GM21786 (cell line): ENCODE data around the gene ROBO1.
"Not testable (repeated sequence)": the region's sequence is repeated elsewhere in the genome, so short reads cannot be mapped to it uniquely, and the experiment has no call there.

Source experiments
- ATAC-seq: cut with Tn5 transposase; IDR thresholded peaks from one replicate; pipeline ENCODE4 v1.9.1; 2021; ENCODE audit not compliant: unreplicated experiment

The ROBO1 gene

DNA sequence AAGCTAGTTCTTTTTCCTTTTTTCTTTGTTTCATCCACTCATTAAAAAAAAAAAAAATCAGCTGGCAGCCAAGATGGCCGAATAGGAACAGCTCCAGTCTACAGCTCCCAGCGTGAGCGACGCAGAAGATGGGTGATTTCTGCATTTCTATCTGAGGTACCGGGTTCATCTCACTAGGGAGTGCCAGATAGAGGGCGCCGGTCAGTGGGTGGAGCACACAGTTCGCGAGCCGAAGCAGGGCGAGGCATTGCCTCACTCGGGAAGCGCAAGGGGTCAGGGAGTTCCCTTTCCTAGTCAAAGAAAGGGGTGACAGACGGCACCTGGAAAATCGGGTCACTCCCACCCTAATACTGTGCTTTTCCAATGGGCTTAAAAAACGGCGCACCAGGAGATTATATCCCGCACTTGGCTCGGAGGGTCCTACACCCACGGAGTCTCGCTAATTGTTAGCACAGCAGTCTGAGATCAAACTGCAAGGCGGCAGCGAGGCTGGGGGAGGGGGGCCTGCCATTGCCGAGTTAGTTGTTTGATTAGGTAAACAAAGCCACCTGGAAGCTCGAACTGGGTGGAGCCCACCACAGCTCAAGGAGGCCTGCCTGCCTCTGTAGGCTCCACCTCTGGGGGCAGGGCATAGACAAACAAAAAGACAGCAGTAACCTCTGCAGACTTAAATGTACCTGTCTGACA lies 1092.5 kb downstream of the ROBO1 start:
- ATAC-seq = not testable (repeated sequence)

DNA sequence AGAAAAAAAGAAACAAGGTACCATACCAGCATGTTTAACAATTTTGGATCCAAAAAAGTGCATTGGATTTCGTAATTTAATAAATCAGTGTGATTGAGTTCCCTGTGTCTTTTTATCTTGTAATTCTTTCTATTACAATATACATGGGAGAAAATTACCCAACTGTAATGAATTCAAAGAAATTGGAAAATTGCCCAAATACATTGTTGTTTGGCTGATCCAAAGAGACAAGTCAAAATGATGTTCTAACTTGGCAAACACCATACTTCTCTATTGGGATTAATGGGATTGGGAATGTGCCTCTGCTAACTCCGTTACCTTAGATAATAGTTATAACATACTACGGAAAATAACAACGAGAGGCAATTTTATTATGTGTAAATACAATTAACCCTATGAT lies 1097.1 kb downstream of the ROBO1 start:
- no peak for ATAC-seq

DNA sequence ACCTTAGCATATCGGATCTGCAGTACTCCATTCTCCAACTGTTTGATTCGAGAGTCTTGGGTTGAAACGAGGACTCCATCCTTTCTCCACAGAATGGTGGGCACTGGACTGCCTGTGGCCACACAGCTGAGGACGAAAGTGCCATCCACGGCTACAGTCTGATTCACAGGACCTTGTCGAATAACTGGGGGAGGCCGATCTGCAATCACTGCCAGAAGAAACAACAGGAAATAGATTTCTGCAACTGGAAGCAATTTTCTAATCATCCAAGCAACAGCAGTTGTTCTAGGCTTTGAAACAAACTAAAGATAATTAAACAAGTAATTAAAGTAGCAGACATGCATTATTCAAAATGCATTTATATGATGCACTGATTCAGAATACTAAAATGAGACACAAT lies 1097.7 kb downstream of the ROBO1 start:
- no peak for ATAC-seq

DNA sequence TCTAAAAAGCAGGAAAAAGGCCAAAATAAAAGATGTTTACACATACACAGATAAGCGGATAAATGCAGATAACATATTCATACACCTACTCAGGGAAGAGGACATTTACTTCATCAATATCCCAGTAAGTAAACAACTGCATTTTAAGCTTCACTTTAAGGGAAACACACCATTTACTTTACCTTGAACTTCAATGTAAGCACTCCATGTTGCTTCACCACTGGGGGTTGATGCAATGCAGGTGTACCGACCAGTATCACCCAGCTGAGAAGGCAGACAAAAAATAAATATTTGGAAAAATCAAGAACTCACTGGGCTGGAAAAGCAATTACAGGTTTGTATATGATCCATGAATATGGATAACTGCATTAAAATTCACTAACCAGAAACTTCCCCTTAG lies 1099.5 kb downstream of the ROBO1 start:
- ATAC-seq = no peak

DNA sequence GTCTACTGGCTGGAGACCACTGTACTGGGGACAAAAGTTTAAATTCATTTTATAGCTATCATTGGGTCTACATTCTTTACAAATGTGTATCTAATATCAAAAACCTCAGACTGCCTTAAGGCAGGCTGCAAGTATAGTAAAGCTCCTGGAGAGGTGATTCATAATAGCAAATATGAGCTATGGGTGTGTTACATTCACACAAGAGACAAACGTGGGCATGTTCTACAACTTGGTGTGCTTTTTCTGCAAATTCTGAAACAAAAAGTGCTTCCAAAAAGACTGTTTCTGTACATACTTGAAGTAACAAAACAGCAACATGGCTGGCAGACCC lies 1101.4 kb downstream of the ROBO1 start:
- ATAC-seq = no peak

DNA sequence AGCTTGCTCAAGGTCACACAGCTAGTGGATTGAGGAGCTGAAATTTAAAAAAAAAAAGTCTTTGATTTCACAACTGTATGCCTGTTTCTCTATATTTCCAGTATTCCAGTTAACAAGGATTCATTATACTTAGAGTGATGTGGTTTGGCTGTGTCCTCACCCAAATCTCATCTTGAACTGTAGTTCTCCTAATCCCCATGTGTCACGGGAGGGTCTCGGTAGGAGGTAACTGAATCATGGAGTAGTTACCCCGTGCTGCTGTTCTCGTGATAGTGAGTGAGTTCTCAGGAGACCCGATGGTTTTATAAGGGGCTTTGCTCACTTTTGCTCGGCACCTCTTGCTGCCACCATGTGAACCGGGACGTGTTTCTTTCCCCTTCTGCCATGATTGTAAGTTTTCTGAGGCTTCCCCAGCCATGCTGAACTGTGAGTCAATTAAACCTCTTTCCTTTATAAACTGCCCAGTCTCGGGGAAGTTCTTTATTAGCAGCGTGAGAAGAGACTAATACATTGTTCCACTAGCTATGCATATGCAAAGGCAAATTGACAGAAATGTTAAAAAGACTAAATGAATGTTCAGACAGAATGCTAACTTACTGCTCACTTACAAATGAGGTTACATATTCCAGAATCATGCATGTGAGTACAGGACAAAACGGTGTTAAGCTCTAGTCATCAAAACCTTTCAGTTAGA lies 1101.9 kb downstream of the ROBO1 start:
- ATAC-seq = no peak

DNA sequence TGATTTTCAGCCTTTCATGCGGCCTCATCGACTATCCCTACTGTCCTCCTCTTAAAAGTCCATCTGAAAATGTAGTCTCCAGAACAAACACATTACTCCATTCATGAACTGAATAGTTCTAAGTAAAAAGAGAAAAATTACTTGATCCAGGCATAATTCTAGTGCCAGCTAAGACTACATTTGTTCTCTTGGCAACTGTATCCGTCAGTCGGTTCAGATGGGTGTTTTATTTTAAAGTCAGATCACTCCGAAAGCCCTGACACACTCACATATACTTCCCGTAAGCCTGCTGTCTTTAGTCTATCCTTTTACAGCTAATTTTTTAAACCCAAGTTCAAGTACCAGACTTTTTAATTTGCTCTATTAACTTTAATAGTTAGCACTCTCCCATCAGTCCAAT lies 1102.7 kb downstream of the ROBO1 start:
- ATAC-seq = no peak

DNA sequence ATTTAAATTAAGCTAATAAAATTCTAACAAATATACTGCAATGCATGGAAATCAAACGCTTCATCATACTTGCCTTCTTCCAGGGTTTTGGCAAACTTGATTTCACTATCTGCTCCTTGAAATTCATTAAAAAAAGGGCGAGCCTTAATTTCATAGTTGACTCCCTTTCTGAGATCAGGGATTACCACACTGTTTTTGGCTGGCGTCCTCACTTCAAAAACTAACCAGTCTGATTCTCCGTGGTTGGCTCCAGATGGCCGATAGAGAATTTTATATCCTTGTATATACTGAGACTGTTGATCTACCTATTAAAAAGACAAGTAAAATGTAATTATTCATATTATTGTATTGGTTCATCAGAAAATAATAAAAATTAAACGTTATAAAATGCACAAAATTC lies 1106.8 kb downstream of the ROBO1 start:
- ATAC-seq = no peak

DNA sequence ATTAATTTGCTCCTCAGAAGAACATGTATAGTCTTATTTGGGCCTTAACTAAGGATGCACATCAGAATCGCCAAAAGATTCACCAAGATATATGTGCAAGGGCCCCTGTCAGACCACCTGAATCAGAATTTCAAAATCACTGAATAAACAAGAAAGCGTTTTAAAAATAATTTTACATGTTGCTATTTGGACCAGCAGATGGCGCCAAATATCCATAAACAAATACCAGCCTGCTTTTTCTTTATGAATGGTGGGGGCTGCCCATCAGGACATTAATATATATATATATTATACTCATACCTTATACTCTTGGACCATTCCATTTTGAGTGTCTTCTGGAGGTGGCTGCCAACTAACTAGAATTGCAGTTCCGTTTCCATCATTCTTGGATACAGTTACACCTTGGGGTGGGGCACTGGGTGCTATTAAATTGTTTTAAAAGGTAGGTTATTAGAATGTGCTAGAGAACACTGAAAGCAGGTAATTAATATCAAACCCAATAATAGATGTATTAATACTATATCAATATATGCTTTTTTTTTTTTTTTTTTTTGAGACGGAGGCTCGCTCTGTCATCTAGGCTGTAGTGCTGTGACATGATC lies 1108.3 kb downstream of the ROBO1 start:
- ATAC-seq = no peak

DNA sequence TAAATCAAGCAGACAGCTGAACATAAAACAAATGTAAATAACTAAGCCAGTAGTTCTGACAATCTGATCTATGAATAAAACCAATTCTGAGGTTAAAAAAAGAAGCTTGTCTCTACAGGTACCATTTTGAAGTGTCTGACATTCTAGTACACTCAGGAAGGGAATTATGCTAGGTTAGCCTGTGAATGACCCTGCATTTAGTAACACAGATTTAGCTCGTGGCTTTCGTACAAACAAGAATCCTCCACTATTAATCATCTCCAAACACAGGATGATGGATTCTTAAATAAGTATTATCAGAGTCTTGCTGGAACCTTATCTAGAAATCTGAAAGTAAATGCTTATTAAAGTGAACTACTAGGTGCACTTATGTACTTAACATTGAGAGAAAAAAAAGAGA lies 1120.1 kb downstream of the ROBO1 start:
- ATAC-seq = no peak

DNA sequence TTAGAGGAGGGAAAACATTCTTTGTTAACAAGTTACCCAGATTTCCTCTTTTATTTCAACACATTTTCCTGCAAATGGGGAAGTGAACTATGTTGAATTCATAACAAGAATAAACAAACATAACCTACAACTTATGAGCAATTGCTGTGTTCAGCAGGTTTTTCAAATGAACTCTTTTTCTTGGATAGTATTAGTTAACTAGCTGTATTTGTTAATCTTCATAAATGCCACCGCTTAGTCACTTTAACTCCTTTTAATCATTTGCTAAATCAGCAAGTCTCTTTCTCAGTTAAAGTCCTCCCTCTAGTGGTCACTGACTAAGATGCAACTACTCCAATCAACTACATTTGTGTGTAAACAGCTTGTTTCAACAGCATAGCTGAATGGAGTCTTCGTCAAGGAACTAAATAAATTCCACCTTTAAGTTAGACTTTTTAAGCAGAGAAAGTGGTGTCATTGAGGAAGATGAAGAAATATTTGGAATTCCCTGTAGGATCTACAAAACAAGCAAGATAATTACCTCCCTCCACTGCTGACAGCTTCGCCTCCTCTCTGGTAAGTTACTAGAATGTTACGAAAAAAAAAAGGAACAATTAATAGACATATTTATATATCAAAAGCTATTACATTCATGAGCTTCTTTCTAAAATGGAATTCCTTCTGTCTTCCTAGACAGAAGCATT lies 1122.0 kb downstream of the ROBO1 start:
- peak; percentile 91 for ATAC-seq

DNA sequence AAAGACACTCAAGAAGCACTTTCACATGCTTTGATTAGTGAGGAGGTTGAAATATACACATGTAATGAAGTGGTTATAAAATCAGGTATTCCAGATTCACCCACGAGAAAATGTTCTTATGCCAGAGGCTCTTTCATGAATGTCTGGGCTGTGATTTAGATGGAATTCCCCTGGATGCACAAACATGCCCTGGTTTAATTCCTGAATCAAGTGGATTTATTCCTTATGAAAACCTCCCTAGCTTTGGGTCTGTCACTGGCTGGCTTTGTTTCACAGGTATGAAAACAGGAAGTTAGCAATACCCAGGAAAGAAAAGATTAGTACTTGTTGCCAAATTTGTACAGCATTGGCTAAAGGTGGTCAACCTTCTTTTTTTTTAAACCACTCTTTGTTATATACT lies 1123.0 kb downstream of the ROBO1 start:
- ATAC-seq = no peak

DNA sequence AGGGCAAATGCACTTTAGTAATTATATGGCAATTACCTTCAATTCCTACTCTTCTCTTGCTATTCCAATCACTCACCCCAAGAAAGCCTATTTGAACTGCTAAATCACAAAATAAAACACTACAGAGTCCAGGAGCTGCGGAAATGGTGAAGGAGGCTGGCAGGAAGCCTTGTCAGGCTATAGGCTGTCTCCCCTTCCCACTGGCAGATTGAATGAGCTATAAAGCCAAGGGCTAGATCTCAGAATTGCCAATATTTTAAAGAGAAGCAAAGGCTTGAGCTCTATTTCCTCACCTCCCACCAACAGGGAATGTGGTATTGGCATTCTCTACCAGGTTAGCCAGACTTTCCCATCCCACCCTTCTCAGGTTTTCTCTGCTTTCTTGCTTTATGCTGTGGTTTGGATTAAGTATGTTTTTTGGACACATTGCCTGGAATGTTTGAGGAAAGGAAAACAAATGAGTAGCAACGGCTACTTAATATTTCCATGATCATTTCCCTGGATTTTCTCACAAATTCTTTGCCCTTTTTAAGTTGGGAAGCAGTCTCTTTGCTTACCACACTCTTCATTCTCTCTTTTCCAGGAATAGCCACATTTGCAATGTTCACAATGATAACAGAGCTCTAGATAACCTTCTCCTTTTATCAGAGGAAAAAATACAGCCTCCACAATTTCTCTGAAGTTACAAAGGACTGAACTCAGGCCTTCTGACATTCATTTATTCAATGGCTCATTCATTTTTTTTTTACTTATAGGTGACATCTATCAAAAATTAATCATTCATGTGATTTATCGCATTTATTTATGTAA lies 1125.4 kb downstream of the ROBO1 start:
- ATAC-seq = no peak

DNA sequence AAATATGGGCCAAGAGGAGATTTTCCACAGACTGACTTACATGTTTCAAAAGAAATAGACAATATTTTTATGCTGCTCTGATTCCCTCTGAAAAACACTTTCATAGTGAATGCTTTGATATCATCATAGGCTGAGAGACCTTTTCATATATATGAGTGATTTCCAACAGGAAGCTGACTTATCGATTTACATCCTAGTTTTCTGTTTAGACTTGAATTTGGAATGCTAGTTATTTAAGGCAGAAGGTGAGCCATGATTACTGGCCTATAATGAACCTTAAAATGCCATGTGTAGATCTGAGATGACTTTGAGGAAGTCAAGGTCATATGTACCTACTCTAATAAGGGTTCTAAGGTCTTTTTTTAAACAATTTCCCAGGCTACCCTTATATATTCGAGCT lies 1126.1 kb downstream of the ROBO1 start:
- ATAC-seq = no peak

DNA sequence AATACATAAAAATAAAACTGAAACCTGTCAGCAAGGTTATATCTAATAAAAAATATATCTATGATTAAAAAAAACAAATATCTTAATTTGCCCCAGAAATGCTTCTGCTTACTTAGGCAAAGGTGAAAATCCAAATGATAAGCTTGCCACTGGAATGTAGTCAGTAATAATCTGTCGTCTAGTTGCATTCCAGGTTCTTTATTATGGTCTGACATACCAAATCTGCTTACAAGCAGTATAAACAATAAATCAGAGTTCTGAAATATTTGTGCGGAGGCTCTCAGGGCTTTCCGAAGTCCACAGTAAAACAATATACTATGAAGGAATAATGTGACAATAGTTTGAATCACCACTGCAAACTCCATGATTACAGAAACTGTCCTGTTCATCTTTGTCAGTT lies 1133.5 kb downstream of the ROBO1 start:
- ATAC-seq = no peak

DNA sequence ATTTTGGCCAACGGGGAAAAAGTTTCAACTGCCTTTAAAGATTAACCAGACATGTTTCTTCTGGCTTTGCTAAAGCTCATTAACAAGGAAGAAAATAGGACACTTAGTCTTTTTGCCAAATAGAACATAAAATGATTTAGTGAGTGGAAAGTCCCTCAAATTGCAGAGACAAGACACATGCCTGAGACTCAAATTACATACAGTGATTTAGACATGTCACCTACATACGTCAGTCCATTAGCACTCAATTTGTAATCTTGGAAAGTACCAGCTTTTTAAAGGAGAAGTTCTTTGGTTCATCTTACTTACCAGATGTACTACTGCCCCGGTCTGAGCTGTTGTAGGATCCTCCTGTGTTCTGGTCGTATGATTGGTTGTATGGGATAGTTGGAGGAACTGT lies 1134.2 kb downstream of the ROBO1 start:
- no peak for ATAC-seq

DNA sequence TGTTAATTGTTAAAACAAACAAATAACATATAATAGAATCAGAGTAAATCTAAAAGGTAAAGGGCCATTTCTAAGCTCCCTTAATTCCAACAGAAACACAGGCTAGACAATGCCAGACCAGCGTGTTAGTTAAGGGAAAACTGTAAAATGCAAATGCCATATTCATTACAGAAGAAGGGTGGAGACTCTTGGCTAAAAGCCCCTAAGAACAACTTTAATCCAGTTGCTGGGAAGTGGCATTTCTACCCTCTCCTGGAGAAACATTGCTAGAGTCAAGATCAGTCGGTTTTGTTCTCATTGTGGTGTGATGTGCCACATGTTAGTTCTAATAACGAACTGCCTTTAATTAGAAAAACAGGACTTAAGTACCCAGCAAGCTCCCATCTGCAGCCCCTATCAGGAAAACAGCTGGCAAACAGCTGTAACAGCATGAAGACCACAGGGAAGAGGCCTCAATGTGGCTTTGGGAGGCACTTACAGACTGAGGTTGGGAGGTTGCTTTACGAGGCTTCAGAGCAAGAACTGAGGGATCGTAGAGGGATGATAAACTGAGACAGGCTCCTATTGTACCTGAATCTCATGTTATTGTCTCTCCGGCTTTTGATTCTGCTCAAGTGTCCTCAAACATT lies 1134.8 kb downstream of the ROBO1 start:
- ATAC-seq = no peak

DNA sequence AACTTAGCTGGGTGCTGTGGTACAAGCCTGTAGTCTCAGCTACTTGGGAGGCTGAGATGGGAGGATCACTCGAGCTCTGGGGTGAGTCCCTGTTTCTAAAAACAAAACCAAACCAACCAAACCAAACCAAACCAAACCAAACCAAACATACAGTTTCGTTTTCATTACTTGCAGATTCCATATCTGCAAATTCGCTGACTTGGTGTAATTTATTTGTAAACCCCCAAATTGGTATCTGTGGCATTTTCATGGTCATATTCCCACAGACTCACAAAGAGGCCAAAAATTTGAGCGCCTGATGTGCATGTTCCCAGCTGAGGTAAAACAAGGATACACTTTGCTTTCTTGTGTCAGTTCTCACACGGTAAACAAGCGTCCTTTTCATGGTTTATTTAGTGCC lies 1138.3 kb downstream of the ROBO1 start:
- no peak for ATAC-seq

DNA sequence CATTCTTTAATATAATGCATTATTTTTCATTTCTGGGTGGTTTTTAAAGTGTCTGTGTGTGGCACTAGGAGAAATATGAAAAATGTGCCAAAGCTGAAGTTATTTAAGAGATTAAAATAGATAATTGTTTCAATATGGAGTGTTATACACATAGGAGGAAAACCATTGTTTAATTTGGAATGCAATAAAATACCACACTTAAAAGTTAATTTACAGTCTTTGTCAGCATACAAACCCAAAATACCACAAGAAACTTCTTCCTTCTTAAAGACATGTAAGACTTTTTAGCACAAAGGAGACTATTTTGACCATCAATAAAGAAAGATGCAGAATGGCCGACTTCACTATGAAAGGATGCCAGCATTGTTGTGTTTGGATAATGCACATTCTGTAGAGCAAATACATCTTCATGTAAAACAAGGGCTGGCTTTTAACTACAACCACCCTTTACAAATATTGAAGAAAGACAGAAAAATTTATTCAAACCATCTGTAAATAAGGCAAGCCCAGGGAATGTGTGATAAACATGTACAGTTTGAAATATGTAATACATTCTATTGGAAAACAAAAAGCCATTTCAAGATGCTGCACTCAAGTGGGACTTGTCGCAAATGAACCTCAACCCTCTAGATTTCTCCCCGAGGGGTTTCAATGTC lies 1146.6 kb downstream of the ROBO1 start:
- no peak for ATAC-seq

DNA sequence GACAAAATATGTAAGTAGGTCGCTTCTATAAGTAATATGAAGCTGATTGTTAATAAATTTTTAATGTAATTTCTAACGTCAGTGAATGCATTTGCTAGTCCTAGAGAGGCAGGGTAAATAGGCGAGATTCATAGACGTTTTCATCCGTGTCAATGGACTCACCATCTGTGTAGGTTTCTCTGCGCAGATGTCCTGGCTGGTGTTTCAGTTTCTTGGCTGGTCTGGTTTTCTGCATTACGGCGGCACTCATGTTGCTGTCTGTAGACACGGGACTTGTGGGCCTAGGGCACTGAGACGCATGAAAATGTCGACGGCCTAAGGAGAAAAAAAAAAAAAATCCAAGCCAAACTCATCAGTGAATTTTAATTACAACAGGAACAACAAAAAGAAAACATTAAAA lies 1153.3 kb downstream of the ROBO1 start:
- ATAC-seq = no peak
